GM21619 (cell line): ENCODE data around the gene FSTL5.

Experiments
- ATAC-seq: cut with Tn5 transposase; IDR thresholded peaks from one replicate; pipeline ENCODE4 v1.9.1; 2021; ENCODE audit not compliant: unreplicated experiment

Gene FSTL5

DNA sequence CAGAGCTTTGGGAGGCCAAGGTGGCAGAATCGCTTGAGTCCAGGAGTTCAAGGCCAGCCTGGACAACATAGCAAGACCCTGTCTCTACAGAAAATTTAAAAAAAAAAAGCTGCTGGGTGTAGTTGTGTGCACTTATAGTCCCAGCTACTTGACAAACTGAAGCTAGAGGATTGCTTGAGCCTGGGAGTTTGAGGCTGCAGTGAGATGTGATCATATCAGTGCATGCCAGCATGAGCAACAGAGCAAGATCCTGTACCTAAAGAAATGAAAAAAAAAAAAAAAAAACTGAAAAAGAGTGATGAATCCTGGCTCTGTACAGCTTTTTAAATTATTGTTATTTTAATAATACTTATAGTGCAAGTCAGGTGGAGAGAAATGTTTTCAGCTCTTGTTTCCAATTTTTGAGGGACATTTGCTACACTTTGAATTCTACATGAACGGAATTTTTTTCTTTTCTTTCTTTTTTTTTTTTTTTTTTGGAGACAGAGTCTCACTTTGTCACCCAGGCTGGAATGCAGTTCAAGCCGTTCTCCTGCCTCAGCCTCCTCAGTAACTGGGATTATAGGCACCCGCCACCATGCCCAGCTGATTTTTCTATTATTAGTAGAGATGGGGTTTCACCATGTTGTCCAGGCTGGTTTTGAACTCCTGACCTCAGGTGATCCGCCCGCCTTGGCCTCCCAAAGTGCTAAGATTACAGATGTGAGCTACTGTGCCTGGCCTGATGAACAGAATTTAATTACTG is 215.6 kb downstream of the FSTL5 start:
- no peak for ATAC-seq

DNA sequence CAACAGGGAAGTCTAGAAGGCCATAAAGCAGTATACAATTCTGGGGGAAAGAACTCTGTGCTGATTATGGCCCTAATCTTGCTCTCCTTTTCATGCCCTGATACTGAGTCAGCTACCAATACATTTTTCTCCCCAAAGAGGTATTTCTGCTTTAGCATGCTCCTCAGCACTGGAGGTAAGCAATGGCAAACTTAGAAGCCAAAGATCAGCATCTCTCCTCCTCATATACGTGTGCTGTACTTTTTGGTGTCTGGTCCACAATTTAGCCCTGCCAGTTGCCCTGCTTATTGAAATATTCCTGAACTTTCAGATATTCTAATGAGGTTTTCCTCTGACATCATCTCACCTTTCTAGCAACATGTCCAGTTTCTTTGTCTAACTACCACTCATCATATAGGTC is 226.2 kb downstream of the FSTL5 start:
- no peak for ATAC-seq

DNA sequence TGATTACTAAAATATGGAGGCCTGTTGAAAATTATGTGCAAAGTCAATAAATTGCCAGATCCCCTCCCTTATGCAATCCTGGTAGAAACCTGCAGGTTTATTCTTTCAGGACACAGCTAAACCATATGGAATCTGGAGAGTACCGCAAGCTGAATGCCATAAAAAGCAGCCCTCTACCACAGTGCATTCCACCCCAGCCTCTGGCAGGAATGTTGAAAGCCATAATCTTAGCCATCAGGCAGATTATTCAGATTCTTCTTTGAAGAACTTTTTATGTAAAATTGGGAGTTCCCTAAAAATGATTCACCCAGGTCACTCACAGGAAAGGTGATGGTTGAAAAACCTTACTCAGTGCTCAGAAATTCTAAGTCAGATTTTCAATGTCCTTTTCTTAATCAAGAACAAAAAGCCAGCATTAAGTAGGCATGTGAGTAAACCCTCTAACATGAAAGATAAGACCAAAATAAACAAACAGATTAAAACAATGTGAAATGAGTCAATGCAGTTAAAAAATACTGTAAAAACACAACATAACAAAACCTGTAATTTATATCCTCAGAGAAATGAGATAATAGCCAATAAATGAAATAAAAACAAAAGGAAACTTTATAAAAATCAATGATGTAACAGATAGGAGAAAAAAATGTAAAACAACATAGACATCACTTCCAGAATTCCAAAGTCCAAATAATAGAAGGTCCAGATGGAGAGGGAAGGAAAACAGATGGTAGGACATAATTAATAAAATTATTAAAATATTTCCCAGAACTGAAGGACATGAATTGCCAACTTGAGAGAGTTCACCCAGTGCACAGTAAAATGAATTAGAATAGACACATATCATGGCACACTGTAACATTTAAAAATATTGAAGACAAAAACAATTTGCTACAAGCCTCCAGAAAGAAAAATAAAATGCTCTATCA is 226.9 kb downstream of the FSTL5 start:
- no peak for ATAC-seq

DNA sequence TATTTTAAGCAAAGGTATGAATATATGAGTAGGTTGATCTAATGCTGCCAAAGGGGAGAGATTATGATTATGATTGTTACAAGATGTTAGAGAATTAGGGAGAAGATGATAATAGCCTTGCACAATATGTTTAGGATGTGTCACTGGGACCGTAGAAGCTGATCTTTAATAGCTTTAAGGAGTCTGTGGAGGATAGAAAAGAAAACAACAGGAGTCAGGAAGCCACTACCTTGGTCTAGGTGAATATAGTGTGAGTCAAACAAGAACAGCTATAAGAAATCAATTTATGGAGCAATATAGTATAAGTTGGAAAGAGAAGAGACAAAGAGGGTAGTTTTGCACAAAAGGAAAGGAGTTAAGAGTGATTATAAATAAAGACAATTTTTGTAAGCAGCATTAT is 232.7 kb downstream of the FSTL5 start:
- no peak for ATAC-seq

DNA sequence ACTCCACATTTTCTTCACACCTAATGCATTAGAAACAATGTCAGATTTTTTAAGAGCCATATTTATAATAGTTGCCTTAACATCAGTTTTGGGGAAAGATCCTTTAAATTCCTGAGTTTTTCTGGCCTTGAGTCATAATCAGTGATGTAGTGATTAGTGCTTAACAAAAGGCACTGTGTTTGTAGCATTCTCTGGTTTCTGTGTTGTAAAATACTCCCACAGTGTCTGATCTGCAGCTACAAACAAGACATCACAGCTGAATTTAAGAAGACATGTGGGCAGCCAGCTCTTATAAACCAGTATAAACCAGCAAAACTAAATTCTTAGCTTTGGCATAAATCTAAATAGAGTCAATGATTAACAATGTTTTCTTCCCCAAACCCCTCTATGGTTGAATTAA is 233.8 kb downstream of the FSTL5 start:
- ATAC-seq: no peak

DNA sequence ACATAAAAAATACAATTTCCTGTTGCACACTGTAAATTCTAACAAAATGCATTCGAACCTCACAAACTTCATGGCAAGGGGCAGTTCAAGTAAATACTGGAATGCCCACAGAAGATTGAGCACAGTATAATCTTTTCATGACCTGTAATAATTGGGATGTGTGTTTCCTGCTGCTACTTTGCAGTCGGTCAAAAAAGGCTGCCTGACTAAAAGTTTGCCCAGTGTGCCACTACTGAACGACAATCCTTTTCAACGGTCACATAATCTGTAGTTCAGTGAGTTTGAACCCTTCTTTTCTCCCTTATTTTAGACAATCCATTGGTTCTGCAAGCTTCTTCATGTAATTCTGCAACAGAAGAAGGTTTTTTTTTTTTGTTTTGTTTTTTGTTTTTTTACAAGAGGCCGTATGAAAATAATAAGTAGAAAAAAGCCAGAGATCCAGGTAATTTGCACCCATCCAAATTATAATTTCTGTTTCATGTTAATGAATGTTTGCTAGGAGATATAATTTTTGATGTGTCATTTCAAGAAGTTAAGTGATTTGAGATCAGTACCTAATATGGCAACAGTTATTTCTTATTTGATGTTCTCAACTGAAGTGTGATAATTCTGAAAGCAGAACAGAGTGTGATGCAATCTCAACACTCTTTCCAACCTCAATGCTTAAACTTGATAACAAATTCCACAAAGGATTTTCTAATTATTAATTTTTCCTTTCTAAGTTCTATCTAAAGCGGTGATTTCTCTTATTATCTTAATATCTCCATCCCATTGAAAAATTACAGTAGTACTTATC is 237.6 kb downstream of the FSTL5 start:
- no peak for ATAC-seq

DNA sequence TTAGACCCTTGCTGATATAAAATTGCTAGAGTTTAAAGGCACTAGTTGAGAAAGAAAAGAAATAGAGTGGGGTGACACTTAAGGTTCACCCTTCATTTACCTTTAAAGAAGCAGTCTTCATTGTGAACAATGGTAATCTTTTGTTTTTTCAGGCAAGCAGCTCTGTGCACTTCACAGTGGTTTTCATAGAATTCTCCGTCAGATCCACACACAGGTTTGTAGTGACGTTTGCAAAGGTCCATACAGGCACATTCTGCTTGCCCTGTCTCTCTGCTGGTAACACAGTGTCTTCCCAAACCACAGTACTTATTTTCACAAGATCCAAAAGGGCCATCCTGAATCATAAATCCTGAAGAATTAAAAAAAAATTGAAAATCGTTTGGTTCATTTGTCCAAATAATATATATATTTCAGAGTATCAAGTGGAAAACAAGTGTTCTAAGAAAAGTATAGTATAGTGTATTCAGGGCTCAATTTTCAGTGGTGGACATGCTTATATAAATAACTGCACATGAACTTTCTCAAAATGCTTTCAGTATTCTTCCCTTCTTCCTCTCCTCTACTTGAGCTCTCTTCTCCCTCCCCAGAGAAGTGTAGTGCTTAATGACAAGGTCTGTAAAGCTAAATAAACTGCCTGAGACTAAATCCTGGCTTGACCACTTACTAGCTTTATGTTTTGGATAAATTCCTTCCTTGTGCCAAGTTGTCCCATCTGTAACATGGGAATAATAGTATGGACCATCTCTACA is 243.3 kb downstream of the FSTL5 start:
- ATAC-seq: no peak

DNA sequence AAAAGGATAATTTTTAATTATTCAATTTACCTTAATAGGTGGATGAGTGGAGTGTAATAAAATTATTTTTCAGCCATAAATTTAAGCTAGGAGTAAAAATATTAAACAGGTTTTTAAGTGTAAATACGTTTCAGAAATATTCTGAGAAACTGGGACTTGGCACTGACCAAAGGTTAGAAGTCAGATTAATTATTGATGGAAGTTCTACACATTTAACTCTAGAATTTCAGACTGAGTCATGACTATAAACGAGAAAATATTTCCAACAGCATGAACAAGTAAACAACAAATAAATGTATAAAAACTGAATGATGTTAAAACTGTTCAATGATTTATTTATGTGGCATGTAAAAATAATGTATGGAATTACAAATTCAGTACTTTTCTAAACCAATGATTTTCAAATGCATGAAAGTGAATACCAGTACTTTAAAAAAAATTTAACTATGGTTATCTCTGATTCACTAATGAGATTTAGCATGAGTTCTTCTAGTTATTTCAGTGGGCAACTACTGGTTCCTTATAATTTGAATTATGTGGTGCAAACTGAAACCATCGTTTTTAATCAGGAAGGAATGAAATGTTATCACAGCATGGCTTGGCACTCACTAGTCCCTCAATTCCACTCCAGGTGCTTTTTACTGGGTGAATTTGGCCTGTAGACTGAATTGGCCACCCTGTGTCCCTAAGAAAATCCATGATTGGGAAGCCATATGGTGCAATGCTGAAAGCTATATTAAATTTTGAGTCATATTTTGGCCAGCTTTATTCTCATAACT is 244.2 kb downstream of the FSTL5 start:
- ATAC-seq: no peak

DNA sequence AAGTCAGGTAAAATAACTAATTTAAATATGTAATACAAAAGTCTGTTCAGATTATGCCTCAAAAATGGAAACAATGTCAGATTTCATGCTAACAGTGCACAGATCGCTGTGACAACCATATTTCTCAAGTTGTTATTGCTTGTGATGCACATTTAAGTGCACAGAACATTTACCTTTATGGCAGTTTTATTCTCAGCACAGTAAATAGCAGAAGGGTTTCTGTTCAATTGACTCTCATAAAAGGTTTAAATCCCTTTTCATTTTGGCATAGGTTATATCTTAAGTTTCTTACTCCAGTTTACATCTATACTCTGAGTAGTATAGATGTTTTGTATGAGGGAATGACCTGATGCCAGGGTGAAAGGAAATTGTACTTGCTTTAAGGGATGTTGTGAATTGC is 247.8 kb downstream of the FSTL5 start:
- ATAC-seq: no peak

DNA sequence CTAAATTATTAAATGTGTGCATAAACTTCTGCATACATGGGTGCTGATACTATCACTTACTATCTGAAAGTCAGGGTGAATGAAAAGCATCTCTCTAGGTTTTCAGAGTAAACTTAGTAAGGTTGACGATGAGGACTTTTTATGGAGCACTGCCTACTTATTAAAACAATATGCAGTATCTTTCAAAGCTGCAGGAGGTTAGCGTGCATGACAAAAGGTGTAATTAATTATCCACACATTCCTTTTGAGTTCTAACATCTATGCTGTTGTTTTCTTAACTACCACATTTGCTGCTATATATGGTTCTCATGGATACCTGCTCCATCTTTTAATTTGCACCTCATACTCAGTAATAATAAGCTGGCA is 256.2 kb downstream of the FSTL5 start:
- no peak for ATAC-seq

DNA sequence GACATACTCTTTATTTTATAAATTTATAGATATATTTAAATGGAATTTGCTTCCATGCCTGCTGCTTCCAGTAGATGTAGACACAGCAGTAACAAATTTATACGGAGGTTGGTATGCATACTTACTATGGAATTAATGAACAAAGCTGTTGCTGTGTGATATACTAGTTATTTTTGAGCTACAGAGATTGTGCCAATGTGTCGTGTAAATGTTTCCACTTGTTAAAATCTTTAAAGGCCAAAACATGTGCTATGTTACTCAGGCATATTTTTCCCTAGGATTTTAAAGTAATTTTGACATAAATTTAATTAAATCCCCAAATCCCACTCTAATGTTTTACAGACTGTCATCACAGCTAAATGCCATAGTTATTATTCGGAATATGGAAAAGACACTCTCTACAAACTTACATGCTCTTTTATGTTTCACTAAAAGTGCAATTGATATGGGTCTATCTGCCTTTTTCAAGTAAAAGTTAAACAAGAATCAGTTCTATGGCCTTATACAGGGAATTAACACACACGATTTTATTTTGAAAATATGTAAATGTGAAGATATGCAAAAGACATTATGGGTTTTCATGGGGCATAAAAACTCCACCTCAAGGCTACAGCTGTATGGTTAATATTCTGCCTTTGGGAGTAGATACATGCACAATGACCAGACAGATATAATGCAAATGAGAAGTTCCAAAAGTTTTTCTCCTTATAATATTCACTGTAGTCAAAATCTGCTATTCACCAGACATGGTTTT is 256.8 kb downstream of the FSTL5 start:
- ATAC-seq: no peak

DNA sequence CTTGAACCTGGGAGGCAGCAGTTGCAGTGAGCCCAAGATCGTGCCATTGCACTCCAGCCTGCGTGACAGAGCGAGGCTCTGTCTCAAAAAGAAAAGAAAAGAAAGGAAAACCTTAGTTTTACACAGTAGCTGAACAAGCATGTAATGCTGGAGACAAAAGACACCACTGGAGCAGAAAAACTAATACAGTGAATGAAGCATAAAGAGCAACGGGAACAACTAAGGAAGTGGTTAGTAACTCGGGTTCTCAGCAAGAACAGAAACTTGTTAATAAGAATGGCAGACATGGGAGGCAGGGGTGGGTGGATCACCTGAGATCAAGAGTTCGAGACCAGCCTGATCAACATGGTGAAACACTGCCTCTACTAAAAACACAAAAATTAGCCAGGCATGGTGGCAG is 263.7 kb downstream of the FSTL5 start:
- no peak for ATAC-seq

DNA sequence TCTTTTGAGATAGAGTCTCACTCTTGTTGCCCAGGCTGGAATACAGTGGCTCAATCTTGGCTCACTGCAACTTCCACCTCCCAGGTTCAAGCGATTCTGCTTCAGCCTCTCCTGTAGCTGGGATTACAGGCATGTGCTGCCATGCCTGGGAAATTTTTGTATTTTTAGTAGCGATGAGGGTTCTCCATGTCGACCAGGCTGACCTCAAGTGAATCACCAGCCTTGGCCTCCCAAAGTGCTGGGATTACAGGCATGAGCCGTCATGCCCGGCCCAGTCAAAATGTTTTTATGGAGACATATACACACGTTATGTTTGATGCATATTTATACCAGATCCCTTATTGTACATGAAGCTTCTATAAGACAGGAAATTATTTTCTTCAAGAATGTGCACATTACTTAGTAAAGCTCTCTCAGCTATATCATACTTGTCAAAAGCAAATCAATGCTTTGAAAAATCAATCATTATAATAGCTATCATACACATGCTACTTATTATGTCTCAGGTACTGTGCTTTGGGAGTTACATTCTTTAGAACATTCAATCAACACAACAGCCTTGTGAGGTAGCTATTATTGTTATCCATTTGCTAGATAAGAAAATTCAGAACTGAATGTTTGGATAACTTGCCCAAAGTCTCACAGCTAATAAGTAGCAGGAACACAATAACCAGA is 269.2 kb downstream of the FSTL5 start:
- no peak for ATAC-seq

DNA sequence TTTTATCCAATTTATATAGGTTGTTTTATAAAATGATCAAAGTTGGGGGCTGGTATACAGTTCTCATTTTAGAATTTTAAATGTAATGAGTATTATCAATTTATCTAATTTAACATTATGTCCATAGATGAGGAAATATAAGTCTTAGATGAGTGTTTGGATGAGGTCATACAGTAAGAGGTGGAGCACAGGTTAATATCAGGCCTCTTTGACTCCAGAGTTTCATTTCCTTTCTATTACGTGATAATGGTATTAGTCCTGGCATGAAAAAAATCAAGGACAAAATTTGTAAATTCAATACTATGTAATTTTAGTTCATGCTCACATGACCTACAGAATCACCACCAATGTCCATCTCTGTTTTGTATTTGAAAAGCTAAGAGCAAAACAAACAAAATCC is 269.8 kb downstream of the FSTL5 start:
- ATAC-seq: no peak

DNA sequence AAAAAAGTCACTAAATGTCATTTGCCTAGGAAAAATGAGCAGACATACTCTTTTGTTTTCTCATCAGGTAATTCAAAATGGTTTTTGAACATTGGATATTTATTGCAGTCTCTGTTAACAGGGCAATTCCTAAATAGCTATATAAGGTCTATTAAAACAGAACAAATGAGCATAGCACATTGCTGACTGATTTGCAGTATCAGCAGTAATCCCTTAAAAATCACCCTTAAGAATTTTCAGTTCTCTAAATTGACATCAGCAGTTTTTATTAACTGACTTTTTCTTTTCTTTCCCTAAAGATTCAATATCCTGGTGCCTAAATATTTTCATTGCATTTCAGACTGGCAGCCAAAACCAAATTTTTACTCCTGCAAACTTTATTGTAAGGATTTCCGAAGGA is 270.2 kb downstream of the FSTL5 start:
- ATAC-seq: no peak

DNA sequence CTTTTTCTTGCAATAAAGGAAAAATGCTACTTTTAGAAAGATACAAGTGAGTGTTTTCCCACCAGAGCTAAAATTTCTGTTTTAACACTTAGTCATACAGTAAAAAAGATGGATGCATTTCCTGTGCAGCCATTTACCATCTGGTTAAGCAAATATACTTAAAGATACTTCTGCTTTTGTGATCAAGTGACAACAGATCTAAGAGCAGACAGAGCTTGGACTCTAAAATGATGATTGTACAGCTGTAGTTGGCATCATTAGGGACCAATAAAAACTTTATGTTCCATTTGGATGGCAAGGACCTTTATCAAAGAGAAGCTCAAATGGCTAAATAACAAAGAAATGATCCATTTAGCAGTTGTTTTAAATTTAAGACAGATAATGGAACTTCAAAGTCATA is 270.8 kb downstream of the FSTL5 start:
- no peak for ATAC-seq

DNA sequence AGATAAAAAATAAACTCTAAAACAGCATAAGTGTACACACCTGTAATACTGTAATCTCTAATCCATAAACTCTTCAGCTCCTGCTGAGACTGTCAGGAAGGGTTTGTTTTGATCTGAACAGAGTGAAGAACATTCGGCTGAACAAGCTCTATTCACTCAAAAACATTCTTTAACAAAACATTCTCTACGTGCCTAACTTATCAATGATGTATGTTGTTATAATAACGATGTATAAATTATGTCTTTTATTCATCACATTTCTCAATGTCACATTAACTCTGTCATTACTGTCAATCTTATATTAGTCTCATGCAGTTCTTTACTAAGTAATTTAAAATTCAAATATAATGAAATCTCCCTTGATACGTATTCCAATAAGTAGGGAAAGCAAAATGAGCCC is 280.6 kb downstream of the FSTL5 start:
- no peak for ATAC-seq

DNA sequence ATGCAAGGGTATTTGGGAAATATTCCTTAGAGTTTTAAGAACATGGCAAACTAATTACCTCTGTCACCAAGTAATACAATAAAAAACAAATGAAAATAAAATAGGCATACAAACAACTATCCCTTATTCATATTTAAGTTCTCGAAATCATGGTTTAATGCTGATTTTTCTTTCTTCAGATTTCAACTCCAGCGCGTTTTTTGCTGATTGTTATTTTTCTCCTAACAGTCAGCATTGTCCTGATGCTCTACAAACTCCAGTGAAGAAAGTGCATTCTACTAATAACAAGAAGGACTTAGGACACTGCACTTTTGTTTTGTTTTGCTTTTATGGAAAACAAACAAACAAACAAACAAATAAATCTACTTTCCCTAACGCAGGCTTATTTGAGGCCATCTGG is 282.4 kb downstream of the FSTL5 start:
- ATAC-seq: no peak

DNA sequence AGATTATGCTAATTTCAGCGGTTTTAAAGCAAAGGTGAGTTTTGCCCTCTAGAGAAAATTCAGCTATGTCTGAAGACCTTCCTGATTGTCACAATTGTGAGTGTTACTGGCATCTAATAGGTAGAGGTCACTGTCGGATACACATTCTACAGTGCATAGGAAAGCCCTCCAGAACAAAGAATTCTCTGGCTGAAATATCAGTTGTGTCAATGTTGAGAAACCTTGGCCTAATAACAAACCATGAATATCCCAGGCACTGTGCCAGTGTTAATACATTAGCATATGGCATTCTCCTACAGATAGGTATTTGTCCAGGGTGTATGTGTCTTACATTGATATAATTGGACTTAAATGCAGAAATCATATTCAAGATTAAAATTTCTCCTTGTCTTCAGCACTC is 294.3 kb downstream of the FSTL5 start:
- ATAC-seq: no peak
